Articular chondrocyte of knee joint (primary cell): ENCODE measurements around the gene TSSC4. TPM values are rescaled to one million over a fixed set of nuclear protein-coding genes. Genes with fewer than 3 reads are reported as not detected.

ENCODE experiments used
- small RNA-seq: library from RNA; depleted of rRNA; stranded (forward); fragments of <200 nt; gene quantifications from one replicate; pipeline ENCODE3, GENCODE V24; 2012
- total RNA-seq: library from RNA; depleted of rRNA; stranded (reverse); fragments of >200 nt; gene quantifications from 2 replicates; pipeline ENCODE4 v1.2.3, GENCODE V29; 2012

Gene TSSC4
- 24.0 and 30.1 TPM in 2 replicates for total RNA-seq

DNA sequence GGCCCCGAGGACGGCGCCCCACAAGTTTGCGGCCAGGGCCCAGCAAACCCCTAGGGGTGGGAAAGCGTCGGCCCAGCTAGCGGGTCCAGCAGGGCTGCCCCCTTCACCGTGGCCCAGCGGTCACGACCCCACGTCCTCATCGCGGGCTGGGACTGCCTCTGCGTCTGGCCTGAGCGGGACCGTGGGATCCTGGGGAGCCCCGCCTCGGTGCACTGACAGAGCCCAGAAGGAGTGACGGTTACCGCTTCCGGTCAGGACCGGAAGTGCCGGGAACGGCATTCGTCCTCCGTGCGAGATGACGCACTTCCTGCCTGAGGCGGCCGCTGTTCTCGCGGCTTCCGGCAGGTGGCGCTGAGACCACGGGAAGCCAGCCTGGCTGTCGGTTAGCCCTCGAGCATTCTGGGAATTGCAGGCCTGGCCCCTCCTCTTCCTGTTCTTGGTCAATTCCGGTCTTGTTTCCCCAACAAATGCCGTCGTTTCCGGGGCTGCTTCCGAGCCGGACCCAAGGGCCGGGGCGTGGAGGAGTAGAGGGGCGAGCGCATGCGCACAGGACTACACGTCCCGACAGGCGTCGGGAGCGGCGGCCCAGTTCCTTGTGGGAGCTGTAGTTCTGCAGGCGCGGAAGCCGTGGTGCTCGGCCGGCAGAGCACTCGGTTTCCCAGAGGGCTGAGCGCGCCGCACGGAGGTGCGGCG lies at the start of gene TSSC4:
Gene TSSC4 (plus strand): TSS at position 682 of the 693 bp plus-strand sequence. CDS start 1,884 bp downstream, outside the sequence.

DNA sequence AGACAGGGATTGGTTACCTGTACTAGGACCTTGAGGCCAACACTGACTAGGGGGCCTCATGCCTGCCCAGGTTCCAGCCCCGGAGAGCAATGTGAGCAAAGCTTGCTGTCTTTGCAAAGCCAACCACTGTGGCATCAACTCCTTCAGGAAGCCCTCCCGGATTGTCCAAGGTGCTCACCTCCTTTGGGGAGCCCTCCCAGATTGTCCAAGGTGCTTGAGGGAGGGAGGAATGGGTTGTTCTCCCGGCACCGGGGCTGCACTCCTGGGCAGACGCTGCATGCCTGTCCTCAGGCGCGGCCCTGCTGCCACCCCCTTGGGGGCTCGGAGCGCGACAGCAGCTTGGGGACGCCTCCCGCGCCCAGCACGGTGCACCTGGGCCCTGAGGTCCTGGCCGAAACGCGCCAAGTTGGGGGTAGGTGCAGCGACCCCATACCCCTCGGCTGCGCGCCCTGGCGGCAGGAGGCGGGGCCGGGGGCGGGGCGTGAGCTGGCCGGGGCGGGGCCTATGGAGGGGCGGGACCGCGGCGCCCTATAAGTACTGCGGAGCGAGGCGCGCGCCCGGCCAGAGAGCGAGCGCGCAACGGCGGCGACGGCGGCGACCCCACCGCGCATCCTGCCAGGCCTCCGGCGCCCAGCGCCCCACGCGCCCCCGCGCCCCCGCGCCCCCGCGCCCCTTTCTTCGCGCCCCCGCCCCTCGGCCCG lies 23.6 kb upstream of the TSSC4 start, which contains the start of gene CD81:
Gene CD81 (plus strand): TSS at position 560 of the 701 bp plus-strand sequence. CDS start 240 bp downstream, outside the sequence.

GRCh38 chr11:2443881-2444820 lies 43.6 kb downstream of the TSSC4 start, which contains the start of gene TRPM5:
Gene TRPM5, minus strand, starts transcription at chr11:2444514. Its CDS starts 21,478 bp downstream, at chr11:2423036.

GRCh38 chr11:2444821-2445745 lies 44.5 kb downstream of the TSSC4 start, which contains the start of gene KCNQ1:
Gene KCNQ1, plus strand, starts transcription at chr11:2445008. Its CDS starts 91 bp downstream, at chr11:2445099.

Small RNAs within 50 kb of the gene (small RNA-seq; reads per million reads assigned to genes)
- not detected for gene RF00019

Other genes starting within 250 kb of the TSSC4 start
- not detected in 2 replicates for gene INS, start 239.5 kb upstream of the TSSC4 start, total RNA-seq
- gene TH, start 228.9 kb upstream of the TSSC4 start, total RNA-seq: not detected in 2 replicates
- gene ASCL2, start 130.2 kb upstream of the TSSC4 start, total RNA-seq: not detected in 2 replicates
- gene C11orf21, start 98.8 kb upstream of the TSSC4 start, total RNA-seq: 0.26 and 0.43 TPM in 2 replicates
- gene TSPAN32, start 98.7 kb upstream of the TSSC4 start, total RNA-seq: 1.4 and 3.5 TPM in 2 replicates
- gene CD81, start 23.4 kb upstream of the TSSC4 start, total RNA-seq: 262 and 264 TPM in 2 replicates
- gene TRPM5, start 43.8 kb downstream of the TSSC4 start, total RNA-seq: not detected in 2 replicates
- not detected in 2 replicates for gene KCNQ1, start 44.3 kb downstream of the TSSC4 start, total RNA-seq